GM12872 (cell line): ENCODE results near the gene ANKRD36.

Source experiments
- CTCF ChIP-seq: IDR thresholded peaks from 3 replicates; pipeline ENCODE4 v1.5.1; 2011; ENCODE audit warnings: low read depth, mild to moderate bottlenecking, low read length, moderate library complexity; ENCODE audit not compliant: insufficient read depth

ANKRD36 gene

GRCh38 chr2:97210325-97210724, 97.4 kb downstream of the ANKRD36 start:
- no peak for TF ChIP-seq CTCF

GRCh38 chr2:97267411-97268074, 154.6 kb downstream of the ANKRD36 start:
- TF ChIP-seq CTCF, result no peak
